Esophagus squamous epithelium (tissue), 4 donors: Measurements from ENCODE around the gene UBE2I.

Experiments used
- CTCF ChIP-seq, 6 experiments: fragments of 450-650 bp in 4 of 6; fragments of 200-600 bp in 2 of 6; sonication (generic) in 2 of 6; IDR thresholded peaks; one replicate each; pipeline ENCODE4 v1.5.1; 2016 to 2019; ENCODE audit warnings: antibody characterized with exemption in 6 of 6, mild to moderate bottlenecking in 4 of 6, moderate library complexity in 4 of 6
- POLR2A ChIP-seq, 4 donors: fragments of 450-650 bp; IDR thresholded peaks; one replicate each; pipeline ENCODE4 v1.6.1; 2017; ENCODE audit warnings: antibody characterized with exemption in 4 of 4, mild to moderate bottlenecking in 4 of 4, moderate library complexity in 3 of 4

- no peak for TF ChIP-seq CTCF (IDR thresholded peaks at IDR 0.05)
- no peak for TF ChIP-seq POLR2A (IDR thresholded peaks at IDR 0.05)
Measured at GRCh38 chr16:1265090-1265630, 44.3 kb upstream of the UBE2I start.
